ENCODE measurements around the gene ARFGAP1. TPM values are rescaled to one million over a fixed set of nuclear protein-coding genes. Genes with fewer than 3 reads are reported as not detected.
A peak's percentile ranks its signal among the peaks of the same experiment; 100 is the strongest.

ARFGAP1 gene
- total and polyA plus RNA-seq, 10 of the 15 experiments (the other 5 are each of a cell fraction or from before 2014, with no cell fraction given): 0.45 to 79.9 (median 30.8) TPM

GRCh38 chr20:63272105-63273058 lies at the start of gene ARFGAP1 (continued):
- TF ChIP-seq RELA (IDR thresholded peaks at IDR 0.05; ENCODE audit: borderline replicate concordance, partially characterized antibody): no peak
- TF ChIP-seq ZNF207 (IDR thresholded peaks at IDR 0.05; ENCODE audit: borderline replicate concordance): 0 out of 2 replicates have a peak, but pooled peaks have one; percentile 29
- TF ChIP-seq POLR2AphosphoS2 (IDR thresholded peaks at IDR 0.05; ENCODE audit: low read depth, low read length): peak; percentile 57; the same call in 1 of the 2 replicates
- no peak for TF ChIP-seq CUX1 (IDR thresholded peaks at IDR 0.05; ENCODE audit: insufficient replicate concordance, low read depth, low read length)
- peak; percentile 68 for TF ChIP-seq HCFC1 (IDR thresholded peaks at IDR 0.05; ENCODE audit: low read length)
- TF ChIP-seq DPF2 (IDR thresholded peaks at IDR 0.05): peak; percentile 62
- TF ChIP-seq SMAD1 (IDR thresholded peaks at IDR 0.05; ENCODE audit: low read depth, partially characterized antibody): no peak
- TF ChIP-seq EZH2 (IDR thresholded peaks at IDR 0.05; ENCODE audit: borderline replicate concordance, control insufficient read depth, low read depth, low read length): no peak
- TF ChIP-seq MAX (IDR thresholded peaks at IDR 0.05; ENCODE audit: low read depth, low read length): 0 out of 2 replicates have a peak, but pooled peaks have one; percentile 33
- no peak for TF ChIP-seq STAT1 (conservative IDR thresholded peaks at IDR 0.05)
- no peak for TF ChIP-seq BCL3 (IDR thresholded peaks at IDR 0.05; ENCODE audit: borderline replicate concordance, insufficient read depth, low read depth, low read length, poor library complexity, severe bottlenecking)
- TF ChIP-seq MTA2 (IDR thresholded peaks at IDR 0.05; ENCODE audit: low read depth): no peak
- no peak for TF ChIP-seq MYC (IDR thresholded peaks at IDR 0.05; ENCODE audit: insufficient read depth, insufficient read length, insufficient replicate concordance, low read length, severe bottlenecking)
- peak; percentile 26 to 73; a peak in 1 of 4 replicates for TF ChIP-seq BHLHE40 (IDR thresholded peaks at IDR 0.05; ENCODE audit: borderline replicate concordance in 1 of 2, low read depth in 2 of 2, low read length in 1 of 2)
- TF ChIP-seq WRNIP1 (IDR thresholded peaks at IDR 0.05; ENCODE audit: borderline replicate concordance, low read depth, low read length): no peak
- TF ChIP-seq NR2C2 (IDR thresholded peaks at IDR 0.05; ENCODE audit: borderline replicate concordance, control insufficient read depth, insufficient read length, low read depth): no peak
- no peak for TF ChIP-seq EP300 (IDR thresholded peaks at IDR 0.05; ENCODE audit: borderline replicate concordance in 1 of 2, control insufficient read depth in 1 of 2, low read depth in 2 of 2, low read length in 2 of 2)
- TF ChIP-seq KAT2A (conservative IDR thresholded peaks at IDR 0.05; ENCODE audit: control insufficient read depth, low read depth, low read length): no peak
- 0 out of 2 replicates have a peak, but pooled peaks have one; percentile 48 for TF ChIP-seq RB1 (IDR thresholded peaks at IDR 0.05; ENCODE audit: borderline replicate concordance)
- no peak for TF ChIP-seq SMC3 (IDR thresholded peaks at IDR 0.05; ENCODE audit: borderline replicate concordance, low read length)
- TF ChIP-seq NFXL1 (IDR thresholded peaks at IDR 0.05; ENCODE audit: borderline replicate concordance): no peak

All from GM12878 (cell line).